Right hindlimb (tissue), 1 donor: Measurements from ENCODE around the gene CSTB.

ENCODE experiments used
- DNase-seq: peaks from one replicate; pipeline ENCODE4 v3.0.0-alpha.2; 2018

CSTB gene

GRCh38 chr21:43748622-43749021, 27.5 kb downstream of the CSTB start:
- no peak for DNase-seq

- DNase-seq: no peak
Measured at GRCh38 chr21:43745772-43746517, 30.2 kb downstream of the CSTB start.

- DNase-seq: no peak
Measured at GRCh38 chr21:43744725-43745124, 31.4 kb downstream of the CSTB start.

GRCh38 chr21:43743947-43744346, 32.2 kb downstream of the CSTB start:
- no peak for DNase-seq

GRCh38 chr21:43741423-43742096, 34.5 kb downstream of the CSTB start:
- DNase-seq: no peak

- DNase-seq: peak; percentile 68
Measured at GRCh38 chr21:43740497-43741156, 35.5 kb downstream of the CSTB start.

- peak; percentile 36 for DNase-seq
Measured at GRCh38 chr21:43739621-43740435, 36.3 kb downstream of the CSTB start.

- DNase-seq: peak; percentile 23
Measured at GRCh38 chr21:43737158-43737950, 38.8 kb downstream of the CSTB start.

GRCh38 chr21:43736224-43736883, 39.8 kb downstream of the CSTB start:
- no peak for DNase-seq

- no peak for DNase-seq
Measured at GRCh38 chr21:43735236-43736091, 40.6 kb downstream of the CSTB start.

- peak; percentile 67 for DNase-seq
Measured at GRCh38 chr21:43734928-43735229, 41.2 kb downstream of the CSTB start.

- peak; percentile 24 for DNase-seq
Measured at GRCh38 chr21:43734131-43734927, 41.8 kb downstream of the CSTB start.

GRCh38 chr21:43733529-43734071, 42.5 kb downstream of the CSTB start:
- peak; percentile 49 for DNase-seq

GRCh38 chr21:43733060-43733459, 43.0 kb downstream of the CSTB start:
- peak; percentile 11 for DNase-seq

- peak; percentile 32 for DNase-seq
Measured at GRCh38 chr21:43731891-43732711, 44.0 kb downstream of the CSTB start.

- DNase-seq: no peak
Measured at GRCh38 chr21:43731476-43731875, 44.6 kb downstream of the CSTB start.

GRCh38 chr21:43728467-43729390, 47.4 kb downstream of the CSTB start:
- DNase-seq: peak; percentile 93

GRCh38 chr21:43728154-43728466, 48.0 kb downstream of the CSTB start:
- no peak for DNase-seq
